Measurements from ENCODE around the gene FOSB.

The FOSB gene

DNA sequence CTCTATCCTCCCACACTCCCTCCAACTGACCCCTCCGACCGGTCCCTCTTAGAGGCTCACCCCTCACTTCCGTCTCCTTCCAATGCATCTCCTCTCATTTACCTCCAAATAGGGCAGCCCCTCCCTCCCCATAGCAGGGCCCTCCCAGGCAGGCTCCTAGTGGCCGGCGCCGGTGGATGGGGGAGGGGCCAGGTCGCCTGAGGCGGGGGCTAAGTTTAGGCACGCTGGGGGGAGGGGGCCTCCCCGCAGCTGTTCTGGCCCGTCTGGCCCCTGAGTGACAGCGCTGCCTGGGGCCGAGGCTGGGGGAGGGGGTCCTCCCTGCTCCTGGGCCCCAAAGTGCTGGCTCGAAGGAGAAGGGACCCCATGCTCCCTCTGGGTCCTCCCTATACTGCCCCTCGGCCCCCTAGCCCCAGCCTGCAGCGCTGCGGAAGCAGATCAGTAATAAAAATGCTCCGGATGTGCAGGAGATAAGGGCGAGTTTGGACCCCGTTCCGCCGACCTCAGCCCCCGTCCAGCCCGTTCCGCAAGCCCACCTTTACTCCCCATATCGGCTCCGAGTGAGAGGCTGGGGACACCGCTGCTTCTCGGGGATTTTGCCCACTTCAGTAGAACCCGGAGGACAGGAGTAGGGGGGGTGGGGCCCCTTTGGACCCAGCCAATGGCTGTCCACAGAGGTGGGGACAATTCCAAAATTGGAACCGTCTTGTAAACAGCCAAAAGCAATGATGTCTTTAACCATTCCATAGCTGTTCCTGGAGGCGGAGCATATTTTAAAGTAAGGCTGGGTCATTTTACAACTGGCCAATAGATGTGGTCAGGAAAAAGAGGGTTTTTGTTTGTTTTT lies 25.1 kb downstream of the FOSB start:
- DNase-seq (ENCODE audit: low spot score): no peak
- peak overlapping the region; percentile 78 for H3K4me3 Mint-ChIP-seq
- H3K27ac Mint-ChIP-seq: no peak overlapping the region
- peaks cover 17% of the 10 kb centered on the region for H3K4me1 Mint-ChIP-seq (ENCODE audit: low read depth)
- H3K27me3 Mint-ChIP-seq (ENCODE audit: low read depth): peaks cover 19% of the 10 kb centered on the region
- no peaks in the 10 kb centered on the region for H3K9me3 Mint-ChIP-seq
- H3K36me3 Mint-ChIP-seq (ENCODE audit: low read depth): no peaks in the 10 kb centered on the region

DNA sequence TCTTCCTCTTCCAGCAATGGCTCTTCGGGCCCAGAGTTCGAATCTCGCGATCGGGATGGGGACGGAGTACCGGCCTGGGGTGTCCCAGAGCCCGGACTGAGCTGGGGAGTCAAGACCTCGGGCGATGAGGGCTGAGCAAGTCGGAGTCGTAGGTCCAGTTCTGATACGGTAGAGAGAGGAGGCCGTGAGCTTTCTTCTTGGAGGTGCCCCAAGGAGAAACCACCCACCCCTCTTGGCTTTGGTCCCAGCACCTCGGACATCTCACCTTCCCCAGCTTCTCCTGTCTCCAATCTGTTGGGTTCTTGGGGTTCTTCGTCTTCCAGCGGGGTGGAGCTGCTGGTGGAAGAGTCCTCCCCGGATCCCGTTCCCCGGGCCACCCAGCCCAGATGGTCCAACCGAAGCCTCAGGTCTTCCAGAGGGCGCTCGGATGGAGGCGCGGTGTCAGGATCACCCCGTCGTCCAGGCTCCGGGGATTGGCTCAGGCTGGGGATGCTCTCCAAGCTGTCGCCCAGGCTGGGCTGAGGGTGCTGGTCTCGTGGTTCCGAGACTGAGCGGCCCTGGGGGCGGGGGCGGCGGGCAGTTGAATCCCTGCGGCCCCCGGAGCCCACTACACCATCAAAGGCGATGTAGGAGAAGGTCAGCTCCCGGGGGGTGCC lies 26.6 kb downstream of the FOSB start:
- Mint-ChIP-seq H3K36me3 (ENCODE audit: low read depth) (peaks cover under 1% of the 10 kb centered on the region), H3K27ac (no peak overlapping the region), H3K4me1 (ENCODE audit: low read depth) (peaks cover 24% of the 10 kb centered on the region), H3K9me3 (no peaks in the 10 kb centered on the region), H3K4me3 (no peak overlapping the region), H3K27me3 (ENCODE audit: low read depth) (peaks cover 27% of the 10 kb centered on the region)
- no peak for DNase-seq (ENCODE audit: low spot score)

DNA sequence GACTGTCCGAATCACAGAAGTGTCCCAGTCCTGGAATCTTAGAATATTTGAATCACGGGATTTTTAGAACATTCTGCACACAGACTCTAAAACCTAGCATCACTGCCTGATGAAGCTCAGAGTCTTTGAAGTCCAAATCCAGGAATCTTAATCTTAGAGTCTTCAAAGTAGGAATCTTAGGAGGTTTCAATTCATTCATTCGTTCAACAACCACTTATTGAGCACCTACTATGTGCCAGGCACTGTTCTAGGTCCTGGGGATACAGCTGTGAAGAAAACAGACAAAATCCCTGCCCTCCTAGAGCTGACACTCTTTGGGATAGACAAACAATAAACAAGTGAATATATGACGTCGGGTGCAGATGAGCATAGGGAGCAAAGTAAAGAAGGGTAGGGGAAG lies 27.4 kb downstream of the FOSB start:
- Mint-ChIP-seq H3K27ac (no peak overlapping the region), H3K4me3 (peak overlapping the region; percentile 48), H3K27me3 (ENCODE audit: low read depth) (peaks cover 29% of the 10 kb centered on the region), H3K9me3 (no peaks in the 10 kb centered on the region), H3K36me3 (ENCODE audit: low read depth) (peaks cover 3% of the 10 kb centered on the region), H3K4me1 (ENCODE audit: low read depth) (peaks cover 28% of the 10 kb centered on the region)
- DNase-seq (ENCODE audit: low spot score): no peak

DNA sequence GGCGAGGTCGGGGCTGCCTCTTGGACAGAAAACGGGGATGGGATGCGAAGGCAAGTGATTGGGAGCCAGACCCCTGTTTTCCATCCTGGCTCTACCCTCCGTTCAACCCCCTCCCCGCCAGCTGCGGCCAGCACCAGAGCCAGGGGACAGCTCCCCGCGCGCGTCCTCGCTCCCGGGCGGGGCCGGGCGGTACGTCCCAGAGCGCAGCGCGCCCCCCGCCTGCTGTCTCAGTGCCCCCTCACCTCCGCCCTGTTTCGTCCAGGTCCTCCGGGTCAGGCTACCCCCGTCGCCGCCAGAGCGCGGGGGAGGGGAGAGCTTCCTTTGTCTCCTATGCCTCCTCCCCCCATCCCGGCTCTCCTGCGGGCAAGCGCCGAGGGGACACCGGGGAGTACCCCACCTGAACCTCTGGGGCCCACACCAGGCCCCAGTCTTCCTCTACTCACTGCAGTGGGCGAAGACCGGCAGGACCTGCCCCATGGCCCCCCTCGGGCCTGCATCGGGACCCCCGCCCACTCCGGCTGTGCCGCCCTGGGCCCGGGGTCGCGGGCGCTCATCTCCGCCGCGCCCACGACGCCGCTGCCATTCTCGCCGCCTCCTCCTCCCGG lies 28.7 kb downstream of the FOSB start:
- peak overlapping the region; percentile 48 for H3K4me3 Mint-ChIP-seq

DNA sequence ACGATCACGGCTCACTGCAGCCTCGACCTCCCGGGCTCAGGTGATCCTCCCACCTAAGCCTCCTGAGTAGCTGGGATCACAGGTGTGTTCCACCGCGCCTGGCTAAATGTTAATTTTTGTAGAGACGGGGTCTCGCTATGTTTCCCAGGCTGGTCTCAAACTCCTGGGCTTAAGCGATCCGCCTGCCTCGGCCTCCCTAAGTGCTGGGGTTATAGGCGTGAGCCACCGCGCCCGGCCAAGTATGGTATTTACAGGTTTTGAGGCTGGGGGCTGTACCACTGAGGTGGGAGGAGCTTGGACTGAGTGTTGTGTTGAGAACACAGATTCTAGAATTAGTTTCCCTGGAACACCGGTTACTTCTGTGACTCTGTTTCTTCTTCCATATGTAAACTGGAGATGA lies 30.0 kb downstream of the FOSB start:
- H3K9me3 Mint-ChIP-seq: no peaks in the 10 kb centered on the region
- H3K27ac Mint-ChIP-seq: no peak overlapping the region
- H3K4me1 Mint-ChIP-seq (ENCODE audit: low read depth): peaks cover 26% of the 10 kb centered on the region
- no peak for DNase-seq (ENCODE audit: low spot score)
- peaks cover 29% of the 10 kb centered on the region for H3K27me3 Mint-ChIP-seq (ENCODE audit: low read depth)
- peak overlapping the region; percentile 55 for H3K4me3 Mint-ChIP-seq
- peaks cover 6% of the 10 kb centered on the region for H3K36me3 Mint-ChIP-seq (ENCODE audit: low read depth)

More for the DNA sequence above, 28.7 kb downstream of the FOSB start:
- Mint-ChIP-seq H3K4me1 (ENCODE audit: low read depth) (peaks cover 28% of the 10 kb centered on the region), H3K36me3 (ENCODE audit: low read depth) (peaks cover 6% of the 10 kb centered on the region), H3K27me3 (ENCODE audit: low read depth) (peaks cover 29% of the 10 kb centered on the region), H3K9me3 (no peaks in the 10 kb centered on the region), H3K27ac (no peak overlapping the region)
- peak; percentile 45 for DNase-seq (ENCODE audit: low spot score)

DNA sequence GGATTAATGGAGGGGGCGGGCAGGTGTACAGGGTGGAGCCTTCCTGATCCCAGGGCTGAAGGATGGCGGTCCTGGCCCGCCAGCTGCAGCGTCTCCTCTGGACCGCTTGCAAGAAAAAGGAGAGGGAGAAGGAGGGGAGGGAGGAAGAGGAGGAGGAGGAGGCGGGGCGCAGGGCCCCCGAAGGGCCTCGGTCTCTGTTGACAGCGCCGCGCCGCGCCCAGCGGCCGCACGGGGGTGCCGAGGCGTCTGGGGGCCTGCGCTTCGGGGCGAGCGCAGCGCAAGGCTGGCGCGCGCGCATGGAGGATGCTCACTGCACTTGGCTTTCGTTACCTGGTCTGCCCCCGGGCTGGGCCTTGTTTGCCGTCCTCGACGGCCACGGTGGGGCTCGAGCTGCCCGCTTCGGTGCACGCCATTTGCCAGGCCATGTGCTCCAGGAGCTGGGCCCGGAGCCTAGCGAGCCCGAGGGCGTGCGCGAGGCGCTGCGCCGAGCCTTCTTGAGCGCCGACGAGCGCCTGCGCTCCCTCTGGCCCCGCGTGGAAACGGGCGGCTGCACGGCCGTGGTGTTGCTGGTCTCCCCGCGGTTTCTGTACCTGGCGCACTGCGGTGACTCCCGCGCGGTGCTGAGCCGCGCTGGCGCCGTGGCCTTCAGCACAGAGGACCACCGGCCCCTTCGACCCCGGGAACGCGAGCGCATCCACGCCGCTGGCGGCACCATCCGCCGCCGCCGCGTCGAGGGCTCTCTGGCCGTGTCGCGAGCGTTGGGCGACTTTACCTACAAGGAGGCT lies 30.8 kb downstream of the FOSB start, which contains the start of gene PPM1N:
Gene PPM1N, plus strand, starts transcription at position 33 of the 785 bp plus-strand sequence. Its CDS starts 30 bp downstream, at position 63.
- Mint-ChIP-seq H3K27ac (peak within 1 kb of the TSS; percentile 66), H3K9me3 (no peaks in the 10 kb centered on the region), H3K27me3 (ENCODE audit: low read depth) (peaks cover 29% of the 10 kb centered on the region), H3K36me3 (ENCODE audit: low read depth) (peaks cover 6% of the 10 kb centered on the region), H3K4me1 (ENCODE audit: low read depth) (peaks cover 22% of the 10 kb centered on the region), H3K4me3 (peak within 1 kb of the TSS; percentile 83)
- DNase-seq (ENCODE audit: low spot score): peak; percentile 48

DNA sequence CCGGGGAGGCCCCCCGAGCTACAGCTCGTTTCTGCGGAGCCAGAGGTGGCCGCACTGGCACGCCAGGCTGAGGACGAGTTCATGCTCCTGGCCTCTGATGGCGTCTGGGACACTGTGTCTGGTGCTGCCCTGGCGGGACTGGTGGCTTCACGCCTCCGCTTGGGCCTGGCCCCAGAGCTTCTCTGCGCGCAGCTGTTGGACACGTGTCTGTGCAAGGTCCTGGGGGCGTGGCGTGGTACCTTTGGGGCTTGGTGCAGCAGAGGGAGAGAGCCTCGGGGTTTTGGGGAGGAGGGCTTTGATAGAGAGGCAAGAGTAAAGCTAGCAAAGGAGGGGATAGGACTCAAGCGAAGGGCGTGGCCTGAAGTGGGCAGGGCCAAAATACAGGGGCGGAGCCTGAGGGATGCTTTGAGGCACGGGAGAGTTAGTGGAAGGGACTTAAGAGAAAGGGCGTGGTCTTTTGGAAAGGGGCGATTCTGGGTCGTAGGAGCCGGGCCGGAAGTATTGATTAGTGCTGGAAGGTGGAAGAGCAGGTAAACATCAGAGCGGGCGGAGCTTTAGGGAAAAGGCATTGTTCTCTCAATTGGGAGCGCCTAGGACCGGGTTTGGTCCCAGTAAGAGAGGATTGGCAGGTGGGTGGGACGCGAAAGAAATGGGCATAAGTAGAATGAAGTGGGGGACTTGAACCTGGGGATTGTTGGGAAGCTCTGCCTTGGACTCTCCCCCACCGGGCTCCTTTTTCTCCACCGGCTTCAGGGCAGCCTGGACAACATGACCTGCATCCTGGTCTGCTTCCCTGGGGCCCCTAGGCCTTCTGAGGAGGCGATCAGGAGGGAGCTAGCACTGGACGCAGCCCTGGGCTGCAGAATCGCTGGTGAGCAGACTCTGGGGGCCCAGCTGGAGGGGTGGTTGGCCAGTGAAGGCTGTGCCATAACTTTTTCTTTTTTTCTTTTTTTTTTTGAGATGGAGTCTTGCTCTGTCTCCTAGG lies 31.7 kb downstream of the FOSB start:
- Mint-ChIP-seq H3K36me3 (ENCODE audit: low read depth) (peaks cover 6% of the 10 kb centered on the region), H3K4me3 (peak overlapping the region; percentile 47), H3K4me1 (ENCODE audit: low read depth) (peaks cover 22% of the 10 kb centered on the region), H3K9me3 (no peaks in the 10 kb centered on the region), H3K27ac (peak overlapping the region; percentile 43), H3K27me3 (ENCODE audit: low read depth) (peaks cover 29% of the 10 kb centered on the region)
- peak; percentile 64 for DNase-seq (ENCODE audit: low spot score)

DNA sequence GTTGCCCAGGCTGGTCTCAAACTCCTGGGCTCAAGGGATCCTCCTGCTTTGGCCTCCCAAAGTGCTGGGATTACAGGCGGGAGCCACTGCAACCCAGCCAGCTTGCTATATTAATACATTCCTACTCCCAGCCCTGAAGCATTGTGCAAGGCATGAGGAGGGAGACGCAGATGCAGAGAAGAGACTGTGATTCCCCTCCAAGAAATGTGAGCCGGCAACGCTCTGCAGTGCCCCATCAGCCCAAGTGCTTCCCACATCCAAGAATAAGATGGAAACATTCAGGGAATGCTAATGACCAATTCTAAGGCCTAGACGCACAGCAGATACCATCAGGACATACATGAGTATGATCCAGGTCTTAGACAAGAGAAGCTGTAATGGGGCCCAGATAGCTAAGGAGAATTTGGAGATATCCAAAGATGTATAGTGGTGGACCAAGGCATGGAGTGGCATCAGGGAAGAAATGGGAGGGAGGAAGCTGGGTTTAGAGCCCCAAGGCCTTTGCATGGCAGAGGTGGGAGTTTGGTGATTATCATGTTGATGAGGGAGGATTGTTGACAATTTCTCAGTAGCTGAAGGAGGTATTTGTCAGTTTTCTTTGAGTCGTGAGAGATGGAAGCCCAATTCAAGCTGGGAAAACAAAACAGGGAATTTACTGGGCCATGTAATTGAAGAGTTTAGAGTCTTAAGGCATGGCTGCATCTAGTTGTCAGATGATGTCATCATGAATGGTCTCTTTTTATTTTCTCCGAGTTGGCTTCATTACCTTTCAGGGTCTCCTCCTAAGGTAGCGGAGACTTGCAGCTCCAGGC lies 33.3 kb downstream of the FOSB start:
- no peaks in the 10 kb centered on the region for H3K9me3 Mint-ChIP-seq
- no peak overlapping the region for H3K27ac Mint-ChIP-seq
- DNase-seq (ENCODE audit: low spot score): no peak
- peaks cover 6% of the 10 kb centered on the region for H3K36me3 Mint-ChIP-seq (ENCODE audit: low read depth)
- peaks cover 26% of the 10 kb centered on the region for H3K4me1 Mint-ChIP-seq (ENCODE audit: low read depth)
- H3K27me3 Mint-ChIP-seq (ENCODE audit: low read depth): peaks cover 18% of the 10 kb centered on the region
- peak overlapping the region; percentile 27 for H3K4me3 Mint-ChIP-seq

DNA sequence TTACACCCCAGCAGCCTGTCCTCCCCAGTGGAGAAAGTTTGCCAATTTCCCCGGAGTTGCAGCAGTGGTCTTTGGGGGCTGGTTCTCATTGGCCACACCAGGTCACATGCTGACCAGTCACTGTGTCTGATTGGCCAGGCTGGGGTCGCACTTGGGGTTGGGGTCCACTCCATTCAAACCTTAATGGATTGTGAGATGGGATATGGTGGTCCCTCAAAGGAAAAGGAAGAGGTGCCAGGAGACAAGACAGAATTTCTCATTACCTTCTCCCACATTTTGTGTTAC lies 33.9 kb downstream of the FOSB start:
- Mint-ChIP-seq H3K27me3 (ENCODE audit: low read depth) (peaks cover 17% of the 10 kb centered on the region), H3K36me3 (ENCODE audit: low read depth) (peaks cover 6% of the 10 kb centered on the region), H3K27ac (no peak overlapping the region), H3K9me3 (no peaks in the 10 kb centered on the region), H3K4me3 (no peak overlapping the region), H3K4me1 (ENCODE audit: low read depth) (peaks cover 29% of the 10 kb centered on the region)
- DNase-seq (ENCODE audit: low spot score): no peak

DNA sequence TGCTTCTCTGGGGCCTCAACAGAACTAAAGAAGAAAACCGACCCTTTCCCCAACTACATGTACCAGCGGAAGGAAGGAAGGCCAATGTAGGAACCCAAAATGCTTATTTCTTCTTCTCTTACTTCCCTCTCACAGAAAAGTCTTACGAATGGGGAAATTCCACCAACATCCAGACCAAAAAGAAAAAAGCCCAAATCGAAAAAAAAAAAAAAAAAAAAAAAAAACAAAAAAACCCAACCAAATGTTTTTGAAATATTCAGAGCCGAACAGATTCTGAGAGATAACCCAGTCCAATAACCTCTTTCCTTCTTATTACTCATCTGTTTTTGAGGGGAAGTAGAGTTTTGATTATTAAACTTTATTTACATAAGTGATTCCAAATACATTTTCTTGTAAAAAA lies 34.3 kb downstream of the FOSB start:
- no peak overlapping the region for H3K4me3 Mint-ChIP-seq
- H3K27me3 Mint-ChIP-seq (ENCODE audit: low read depth): peaks cover 15% of the 10 kb centered on the region
- H3K4me1 Mint-ChIP-seq (ENCODE audit: low read depth): peaks cover 27% of the 10 kb centered on the region
- DNase-seq (ENCODE audit: low spot score): no peak
- no peaks in the 10 kb centered on the region for H3K9me3 Mint-ChIP-seq
- no peak overlapping the region for H3K27ac Mint-ChIP-seq
- H3K36me3 Mint-ChIP-seq (ENCODE audit: low read depth): peaks cover 6% of the 10 kb centered on the region

DNA sequence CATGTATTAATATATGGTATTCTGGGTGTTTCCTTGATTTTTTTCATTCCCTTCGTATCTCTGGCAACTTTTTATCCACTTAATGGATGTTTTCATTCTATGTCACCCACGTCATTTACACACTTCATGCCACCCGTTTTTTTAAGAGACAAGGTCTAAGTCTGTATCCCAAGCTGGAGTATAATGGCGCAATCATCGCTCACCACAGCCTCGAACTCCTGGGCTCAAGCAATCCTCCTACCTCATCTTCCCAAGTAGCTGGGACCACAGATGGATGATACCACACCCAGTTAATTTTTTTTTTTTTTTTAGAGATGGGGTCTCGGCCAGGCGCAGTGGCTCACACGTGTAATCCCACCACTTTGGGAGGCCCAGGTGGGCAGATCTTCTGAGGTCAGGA lies 36.1 kb downstream of the FOSB start:
- Mint-ChIP-seq H3K36me3 (ENCODE audit: low read depth) (peaks cover 8% of the 10 kb centered on the region), H3K27ac (no peak overlapping the region), H3K27me3 (ENCODE audit: low read depth) (peaks cover 5% of the 10 kb centered on the region), H3K4me3 (no peak overlapping the region), H3K9me3 (no peaks in the 10 kb centered on the region), H3K4me1 (ENCODE audit: low read depth) (peaks cover 16% of the 10 kb centered on the region)
- DNase-seq (ENCODE audit: low spot score): no peak

Measured in T-helper 2 cell treated with Interferon-gamma antibody and Interleukin-4, amounts not matched to agents 5 μg/mL and 100 μg/mL, for 36 hours (primary cell).